HG02884 (cell line): Measurements from ENCODE around the gene ACTR3.

Experiments used
- ATAC-seq: cut with Tn5 transposase; IDR thresholded peaks from one replicate; pipeline ENCODE4 v1.9.1; 2021; ENCODE audit warnings: mild to moderate bottlenecking, moderate library complexity; ENCODE audit not compliant: unreplicated experiment

The ACTR3 gene

GRCh38 chr2:113875135-113875534 is 14.8 kb upstream of the ACTR3 start:
- no peak for ATAC-seq

GRCh38 chr2:113876503-113877387 is 13.1 kb upstream of the ACTR3 start:
- ATAC-seq = no peak

GRCh38 chr2:113877711-113878598 is 11.9 kb upstream of the ACTR3 start:
- peak; percentile 57 for ATAC-seq

DNA sequence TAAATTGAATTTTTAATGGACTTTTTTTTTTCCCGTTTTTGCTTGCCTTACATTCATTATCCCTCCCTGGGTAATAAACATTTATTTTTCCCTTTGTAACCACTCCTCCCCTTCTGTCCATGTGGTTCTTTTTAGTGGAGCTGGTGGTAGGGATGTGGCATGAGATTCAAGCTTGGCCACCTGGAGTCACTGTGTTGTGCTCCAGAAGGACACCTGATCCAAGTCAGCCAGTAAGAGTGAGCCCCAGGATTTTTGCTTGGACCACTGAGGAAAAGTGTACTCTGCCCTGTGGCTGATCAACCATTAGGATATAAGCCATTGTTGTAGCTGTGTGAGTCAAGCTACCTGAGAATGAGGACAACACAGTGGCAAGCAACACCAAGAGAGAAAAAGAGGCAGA is 11.1 kb upstream of the ACTR3 start:
- ATAC-seq = no peak

- no peak for ATAC-seq
These were observed 10.4 kb upstream of the ACTR3 start for GRCh38 chr2:113879457-113879856.

- peak; percentile 75 for ATAC-seq
These were observed 3.3 kb upstream of the ACTR3 start for GRCh38 chr2:113886479-113887008.

GRCh38 chr2:113887009-113887792 is 2.7 kb upstream of the ACTR3 start:
- ATAC-seq = no peak

- no peak for ATAC-seq
These were observed 1.0 kb upstream of the ACTR3 start for GRCh38 chr2:113888641-113889470.

GRCh38 chr2:113890253-113891235 is 655 bp downstream of the ACTR3 start:
- peak; percentile 31 for ATAC-seq

DNA sequence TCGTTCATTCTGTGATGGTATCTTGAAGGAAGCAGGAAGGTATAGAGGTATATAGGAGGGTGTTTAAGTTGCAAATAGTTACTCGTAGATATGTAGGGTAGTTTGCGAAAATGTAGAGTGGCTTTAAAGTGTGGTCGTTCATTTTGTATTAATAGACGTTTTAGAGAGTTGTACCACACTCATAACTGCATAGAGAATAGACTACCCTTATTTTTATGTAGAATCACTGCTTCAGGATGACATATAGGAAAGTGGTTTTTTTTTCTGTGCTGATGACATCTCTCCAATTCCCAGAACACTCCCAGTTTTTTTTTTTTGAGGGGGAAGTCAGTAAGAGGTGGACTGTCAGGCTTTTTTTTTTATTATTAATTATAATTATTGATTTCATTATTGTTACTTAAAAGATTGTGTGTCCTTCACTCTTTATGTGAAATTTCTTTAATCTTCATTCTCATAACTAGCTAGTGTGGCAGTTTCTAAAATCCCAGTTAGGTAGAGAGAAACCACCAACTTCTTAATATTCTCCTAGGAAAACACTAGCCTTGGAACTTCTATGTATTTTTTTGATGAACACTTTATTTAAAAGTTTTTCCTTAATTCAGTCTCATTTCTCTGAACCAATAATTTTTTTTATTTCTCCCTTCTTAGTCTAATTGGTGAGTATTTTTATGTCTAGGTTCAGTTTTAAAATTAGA is 1.5 kb downstream of the ACTR3 start:
- ATAC-seq = no peak

DNA sequence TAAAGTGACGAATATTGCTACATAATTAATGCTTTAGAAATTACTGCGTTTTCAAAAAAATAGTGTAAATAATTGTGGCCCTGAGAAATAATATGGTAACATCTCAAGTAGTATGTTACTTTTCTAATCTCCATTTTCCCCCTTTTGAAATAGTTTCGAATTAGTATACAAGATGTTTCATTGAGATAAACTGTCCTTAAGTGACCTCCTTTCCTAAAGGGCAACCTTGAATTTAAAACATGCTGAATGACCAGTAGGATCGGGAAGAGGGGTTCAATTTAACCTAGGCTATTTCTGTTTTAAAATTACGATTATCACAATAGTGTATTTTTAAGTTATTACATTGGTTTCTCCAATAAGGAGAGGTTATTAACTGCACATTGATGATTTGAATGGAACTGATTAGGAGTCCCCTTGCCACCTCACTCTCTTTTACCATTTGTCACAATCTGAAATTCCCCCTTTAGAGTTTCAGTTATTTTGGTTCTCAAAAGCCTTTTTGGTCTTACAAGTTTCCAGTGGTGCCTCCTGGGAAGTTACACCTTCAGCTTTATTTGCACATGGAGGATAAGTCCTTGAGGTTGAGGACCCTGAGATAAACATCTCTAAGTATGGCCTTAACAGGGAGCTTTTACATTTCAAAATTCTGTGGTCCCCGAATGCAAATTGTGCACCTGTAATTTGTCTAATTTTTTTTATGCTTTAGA is 2.3 kb downstream of the ACTR3 start:
- ATAC-seq = no peak

DNA sequence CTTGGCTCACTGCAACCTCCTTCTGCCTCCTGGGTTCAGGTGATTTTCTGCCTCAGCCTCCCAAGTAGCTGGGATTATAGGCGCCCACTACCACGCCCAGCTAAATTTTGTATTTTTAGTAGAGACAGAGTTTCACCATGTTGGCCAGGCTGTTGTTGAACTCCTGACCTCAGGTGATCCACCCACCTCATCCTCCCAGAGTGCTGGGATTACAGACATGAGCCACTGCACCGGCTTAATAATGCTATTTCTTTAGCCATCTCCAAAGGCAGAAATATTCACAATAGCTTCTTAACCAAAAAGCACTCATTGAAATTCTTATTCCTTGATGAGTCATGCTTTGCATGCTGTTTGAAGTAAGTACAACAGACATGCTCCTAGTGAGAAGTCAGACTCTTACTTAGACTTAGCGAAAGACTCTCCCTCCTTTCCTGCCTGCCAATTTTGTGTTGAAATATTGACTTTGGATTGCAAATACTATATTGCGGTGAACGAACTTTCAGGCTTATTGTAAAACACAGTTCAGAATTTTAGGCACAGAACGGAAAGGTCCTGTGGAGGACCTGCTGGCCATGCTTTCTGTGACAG is 4.4 kb downstream of the ACTR3 start:
- ATAC-seq = no peak

DNA sequence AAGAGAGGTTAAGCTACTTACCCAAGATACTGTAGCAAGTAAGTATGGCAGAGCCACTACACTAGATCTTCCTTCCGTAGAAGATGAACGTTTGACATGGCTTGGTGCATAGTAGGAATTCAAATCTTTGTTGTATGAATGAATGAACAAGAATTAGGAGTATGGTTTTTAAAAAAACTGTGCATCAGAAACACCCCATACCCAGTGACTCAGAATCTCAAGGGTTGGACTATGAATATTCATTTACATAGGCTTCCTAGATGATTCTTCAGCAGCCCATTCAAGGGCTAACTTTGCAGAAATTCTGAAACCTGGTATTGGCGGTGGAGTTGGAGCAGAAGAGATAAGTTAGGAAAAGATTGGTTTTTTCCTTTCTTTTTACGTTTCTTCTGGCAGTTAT is 5.4 kb downstream of the ACTR3 start:
- no peak for ATAC-seq

DNA sequence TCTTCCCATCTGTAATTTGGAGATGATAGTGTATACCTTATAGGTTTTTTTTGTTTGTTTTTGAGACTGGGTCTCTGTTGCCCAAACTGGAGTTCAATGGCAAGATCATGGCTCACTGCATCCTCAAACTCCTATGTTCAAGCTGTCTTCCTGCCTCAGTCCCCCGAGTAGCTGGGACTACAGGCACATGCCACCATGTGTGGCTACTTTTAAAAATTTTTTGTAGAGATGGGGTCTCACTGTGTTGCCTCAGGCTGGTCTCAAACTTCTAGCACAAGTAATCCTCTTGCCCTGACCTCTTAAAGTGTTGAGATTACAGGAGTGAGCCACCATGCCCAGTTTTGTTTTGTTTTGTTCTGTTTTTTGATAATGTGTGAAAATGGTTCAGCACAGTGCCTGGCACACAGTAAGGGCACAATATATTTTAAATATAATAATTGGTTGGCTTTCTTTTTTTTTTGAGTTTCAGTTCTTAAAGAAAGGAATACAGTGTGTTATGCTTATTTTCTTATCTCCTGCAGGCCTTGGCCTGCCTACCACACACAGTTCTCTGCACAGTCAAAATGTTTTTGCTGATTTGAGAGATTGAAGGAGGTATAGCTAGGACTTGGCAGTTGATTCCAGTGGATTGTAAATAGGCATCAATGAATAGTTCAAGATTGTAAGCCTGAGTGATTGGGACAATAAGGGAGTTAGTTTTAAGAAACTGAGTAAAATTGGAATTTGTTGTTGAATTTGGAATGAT is 6.1 kb downstream of the ACTR3 start:
- no peak for ATAC-seq

DNA sequence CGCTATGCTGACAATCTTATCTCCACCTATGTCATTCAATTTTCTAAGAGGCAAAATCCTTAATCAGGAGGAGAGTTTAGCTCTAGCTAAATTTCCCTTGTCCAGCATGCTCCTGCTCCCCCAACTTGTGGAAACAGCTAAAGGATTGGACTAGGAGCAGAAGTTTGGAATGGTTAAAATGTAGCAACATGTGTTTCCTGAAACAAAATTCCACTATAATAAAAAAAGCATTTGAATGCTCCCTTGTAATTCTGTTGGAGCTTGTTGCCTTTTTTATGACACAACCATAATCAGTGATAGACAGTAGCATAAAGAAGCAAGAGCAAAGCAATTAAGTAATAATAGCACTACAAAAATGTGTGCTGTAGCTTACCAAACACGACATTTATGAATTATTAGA is 6.9 kb downstream of the ACTR3 start:
- no peak for ATAC-seq

- ATAC-seq = no peak
These were observed 8.2 kb downstream of the ACTR3 start for GRCh38 chr2:113898081-113898480.
